Measurements from ENCODE around the gene PARP1. TPM values are rescaled to one million over a fixed set of nuclear protein-coding genes. Genes with fewer than 3 reads are reported as not detected.

The PARP1 gene
- total RNA-seq, 1 donor, result 51.0 TPM

GRCh38 chr1:226318471-226318870 is 89.4 kb downstream of the PARP1 start:
- no peaks in the 10 kb centered on the region for H3K79me2 ChIP-seq (ENCODE audit: insufficient read depth, low read length)
- no peaks in the 10 kb centered on the region for H3K4me1 ChIP-seq (ENCODE audit: insufficient read depth, low read length)
- no peak overlapping the region for H3K4me2 ChIP-seq (ENCODE audit: insufficient read depth, low read length)
- H2AFZ ChIP-seq (ENCODE audit: low read length), result no peak overlapping the region
- H3K27me3 ChIP-seq (ENCODE audit: insufficient read depth, low read length), result peaks cover 11% of the 10 kb centered on the region
- DNase-seq (ENCODE audit: insufficient read length, low spot score, missing footprints), result no peak
- H3K27ac ChIP-seq (ENCODE audit: low read depth, low read length), result no peak overlapping the region
- no peaks in the 10 kb centered on the region for H3K36me3 ChIP-seq (ENCODE audit: insufficient read depth, low read length)
- no peak for TF ChIP-seq CTCF (IDR thresholded peaks at IDR 0.05; ENCODE audit: extremely low read depth, low read depth, low read length)
- H3K4me3 ChIP-seq (ENCODE audit: insufficient read depth, low read length), result no peak overlapping the region
- no peaks in the 10 kb centered on the region for H4K20me1 ChIP-seq (ENCODE audit: insufficient read depth, low read length)
- no peaks in the 10 kb centered on the region for H3K9me3 ChIP-seq (ENCODE audit: low read depth, low read length)

GRCh38 chr1:226314055-226314454 is 93.8 kb downstream of the PARP1 start:
- Histone ChIP-seq H3K9me3 (ENCODE audit: low read depth, low read length) (no peaks in the 10 kb centered on the region), H3K27me3 (ENCODE audit: insufficient read depth, low read length) (peaks cover 11% of the 10 kb centered on the region), H3K36me3 (ENCODE audit: insufficient read depth, low read length) (no peaks in the 10 kb centered on the region), H3K4me2 (ENCODE audit: insufficient read depth, low read length) (no peak overlapping the region), H4K20me1 (ENCODE audit: insufficient read depth, low read length) (no peaks in the 10 kb centered on the region), H3K79me2 (ENCODE audit: insufficient read depth, low read length) (no peaks in the 10 kb centered on the region), H3K4me1 (ENCODE audit: insufficient read depth, low read length) (peaks cover 9% of the 10 kb centered on the region), H3K27ac (ENCODE audit: low read depth, low read length) (no peak overlapping the region), H3K4me3 (ENCODE audit: insufficient read depth, low read length) (no peak overlapping the region), H2AFZ (ENCODE audit: low read length) (no peak overlapping the region)
- no peak for TF ChIP-seq CTCF (IDR thresholded peaks at IDR 0.05; ENCODE audit: extremely low read depth, low read depth, low read length)
- DNase-seq (ENCODE audit: insufficient read length, low spot score, missing footprints), result no peak

GRCh38 chr1:226312065-226312464 is 95.8 kb downstream of the PARP1 start:
- H3K4me2 ChIP-seq (ENCODE audit: insufficient read depth, low read length), result no peak overlapping the region
- H3K36me3 ChIP-seq (ENCODE audit: insufficient read depth, low read length), result no peaks in the 10 kb centered on the region
- H3K27me3 ChIP-seq (ENCODE audit: insufficient read depth, low read length), result peaks cover 9% of the 10 kb centered on the region
- H2AFZ ChIP-seq (ENCODE audit: low read length), result no peak overlapping the region
- peaks cover 13% of the 10 kb centered on the region for H3K79me2 ChIP-seq (ENCODE audit: insufficient read depth, low read length)
- H3K9me3 ChIP-seq (ENCODE audit: low read depth, low read length), result no peaks in the 10 kb centered on the region
- DNase-seq (ENCODE audit: insufficient read length, low spot score, missing footprints), result no peak
- no peak overlapping the region for H3K4me3 ChIP-seq (ENCODE audit: insufficient read depth, low read length)
- peaks cover 9% of the 10 kb centered on the region for H3K4me1 ChIP-seq (ENCODE audit: insufficient read depth, low read length)
- no peak for TF ChIP-seq CTCF (IDR thresholded peaks at IDR 0.05; ENCODE audit: extremely low read depth, low read depth, low read length)
- H4K20me1 ChIP-seq (ENCODE audit: insufficient read depth, low read length), result no peaks in the 10 kb centered on the region
- no peak overlapping the region for H3K27ac ChIP-seq (ENCODE audit: low read depth, low read length)

GRCh38 chr1:226311376-226311775 is 96.5 kb downstream of the PARP1 start:
- no peak overlapping the region for H3K4me3 ChIP-seq (ENCODE audit: insufficient read depth, low read length)
- peaks cover 9% of the 10 kb centered on the region for H3K27me3 ChIP-seq (ENCODE audit: insufficient read depth, low read length)
- no peak for DNase-seq (ENCODE audit: insufficient read length, low spot score, missing footprints)
- H3K79me2 ChIP-seq (ENCODE audit: insufficient read depth, low read length), result peaks cover 16% of the 10 kb centered on the region
- H3K9me3 ChIP-seq (ENCODE audit: low read depth, low read length), result no peaks in the 10 kb centered on the region
- no peaks in the 10 kb centered on the region for H3K36me3 ChIP-seq (ENCODE audit: insufficient read depth, low read length)
- TF ChIP-seq CTCF (IDR thresholded peaks at IDR 0.05; ENCODE audit: extremely low read depth, low read depth, low read length), result no peak
- no peak overlapping the region for H3K4me2 ChIP-seq (ENCODE audit: insufficient read depth, low read length)
- H3K4me1 ChIP-seq (ENCODE audit: insufficient read depth, low read length), result peaks cover 9% of the 10 kb centered on the region
- no peaks in the 10 kb centered on the region for H4K20me1 ChIP-seq (ENCODE audit: insufficient read depth, low read length)
- no peak overlapping the region for H3K27ac ChIP-seq (ENCODE audit: low read depth, low read length)
- H2AFZ ChIP-seq (ENCODE audit: low read length), result no peak overlapping the region

Other genes with a start within 250 kb of the PARP1 start
- 76.9 and 80.3 TPM in 2 replicates for gene ACBD3, start 221.4 kb downstream of the PARP1 start, total RNA-seq
- 0.29 TPM in 1 of 2 replicates, not detected in the other for gene MIXL1, start 184.4 kb downstream of the PARP1 start, total RNA-seq
- 2.5 and 3.2 TPM in 2 replicates for gene LIN9, start 98.9 kb downstream of the PARP1 start, total RNA-seq
- under 0.01 TPM in 1 of 2 replicates, not detected in the other for gene STUM, start 140.7 kb upstream of the PARP1 start, total RNA-seq